KMS-11 (cell line): ENCODE results near the gene BABAM1.
A peak's percentile ranks its signal among the peaks of the same experiment; 100 is the strongest.

Experiments
- H2AFZ ChIP-seq: fragments of 200-600 bp; sonication (generic); 2 replicates; pipeline ENCODE4 v1.6.1; 2016; ENCODE audit warnings: antibody characterized with exemption, mixed run types, low read depth
- H3K27ac ChIP-seq: fragments of 200-600 bp; sonication (generic); 2 replicates; pipeline ENCODE4 v1.6.1; 2016; ENCODE audit warnings: mild to moderate bottlenecking, mixed run types
- H3K27me3 ChIP-seq: fragments of 200-600 bp; sonication (generic); 2 replicates; pipeline ENCODE4 v1.6.1; 2017; ENCODE audit warnings: mild to moderate bottlenecking, low read depth, mixed run types, moderate library complexity; ENCODE audit not compliant: insufficient read depth
- H3K36me3 ChIP-seq: fragments of 200-600 bp; sonication (generic); 2 replicates; pipeline ENCODE4 v1.6.1; 2017; ENCODE audit warnings: mild to moderate bottlenecking, mixed run types; ENCODE audit not compliant: insufficient read depth
- H3K4me1 ChIP-seq: fragments of 200-600 bp; sonication (generic); 2 replicates; pipeline ENCODE4 v1.6.1; 2016; ENCODE audit warnings: mild to moderate bottlenecking, low read depth, mixed run types; ENCODE audit not compliant: poor library complexity, severe bottlenecking
- H3K4me2 ChIP-seq: fragments of 200-600 bp; sonication (generic); 2 replicates; pipeline ENCODE4 v1.7.0; 2016; ENCODE audit warnings: mild to moderate bottlenecking, mixed run types
- H3K4me3 ChIP-seq: fragments of 200-600 bp; sonication (generic); IDR thresholded peaks from 2 replicates; pipeline ENCODE4 v1.6.1; 2017; ENCODE audit warnings: low read depth, low read length, mixed read lengths; ENCODE audit not compliant: insufficient read depth
- H3K79me2 ChIP-seq: fragments of 200-600 bp; sonication (generic); 2 replicates; pipeline ENCODE4 v1.6.1; 2016; ENCODE audit warnings: low read depth, mixed run types; ENCODE audit not compliant: insufficient read depth
- H3K9ac ChIP-seq: fragments of 200-600 bp; sonication (generic); 2 replicates; pipeline ENCODE4 v1.6.1; 2016; ENCODE audit warnings: mild to moderate bottlenecking, mixed run types
- H4K20me1 ChIP-seq: fragments of 200-600 bp; sonication (generic); 2 replicates; pipeline ENCODE4 v1.6.1; 2016; ENCODE audit warnings: mild to moderate bottlenecking, mixed run types; ENCODE audit not compliant: insufficient read depth
- TF ChIP-seq, protein P1 (sequence below): fragments of 200-600 bp; sonication (generic); conservative IDR thresholded peaks from 2 replicates; pipeline ENCODE4 v1.6.1; 2017; ENCODE audit warnings: low read depth, mild to moderate bottlenecking, antibody characterized with exemption, low read length, moderate library complexity, mixed read lengths

The BABAM1 gene

DNA sequence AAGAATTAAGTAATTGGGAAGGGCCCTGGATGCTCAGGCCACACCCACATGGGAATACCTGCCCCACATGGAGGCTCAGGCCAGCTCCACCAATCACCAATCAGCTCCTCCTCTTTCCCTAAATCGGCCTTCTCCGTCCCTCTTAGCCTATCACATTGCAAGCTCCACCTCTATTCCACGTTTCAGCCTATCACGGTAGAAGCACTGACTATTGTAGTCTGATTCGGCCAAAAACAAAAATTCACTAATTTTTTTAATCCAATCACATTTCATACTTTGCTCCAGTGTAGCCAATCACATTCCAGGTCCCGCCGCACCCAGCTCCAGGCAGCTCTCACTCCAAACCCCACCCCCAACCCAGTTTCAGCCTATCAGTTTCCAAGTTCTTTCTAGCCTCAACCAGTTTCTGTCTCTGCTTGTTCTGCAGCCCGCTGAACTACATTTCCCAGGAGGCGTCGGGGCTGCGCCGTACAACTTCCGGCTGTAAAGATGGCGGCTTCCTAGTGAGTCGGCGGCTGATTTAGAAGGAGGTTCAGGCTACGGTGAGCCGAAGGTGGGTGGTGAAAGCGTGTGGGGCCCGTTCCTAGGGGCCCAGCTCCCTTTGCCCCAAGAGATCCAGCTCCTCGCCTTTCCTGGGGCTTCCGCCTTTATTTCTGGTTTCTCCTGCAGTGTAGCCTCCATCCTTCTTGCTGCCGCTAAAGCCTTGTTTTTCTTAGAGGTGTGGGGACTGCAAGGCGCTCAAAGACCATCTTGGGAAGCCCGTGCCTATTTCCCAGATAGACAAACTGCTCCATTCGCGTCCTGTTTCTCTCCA lies at the start of gene BABAM1:
TSS of gene BABAM1 (plus strand) at position 469 of the 814 bp plus-strand sequence. CDS start 1,364 bp downstream, outside the sequence.
- Histone ChIP-seq H3K27ac (peak within 1 kb of the TSS; percentile 61), H3K4me2 (peak within 1 kb of the TSS; percentile 83), H2AFZ (peak within 1 kb of the TSS; percentile 35; the same call in 1 of the 2 replicates), H3K36me3 (no peaks in the 10 kb centered on the region), H3K9ac (peak within 1 kb of the TSS; percentile 56; the same call in 1 of the 2 replicates), H3K4me3 (no peak within 1 kb of the TSS), H3K27me3 (no peaks in the 10 kb centered on the region), H3K4me1 (peaks cover 14% of the 10 kb centered on the region), H4K20me1 (no peaks in the 10 kb centered on the region), H3K79me2 (peaks cover 6% of the 10 kb centered on the region; the same call in 1 of the 2 replicates)
- TF ChIP-seq, protein P1, sequence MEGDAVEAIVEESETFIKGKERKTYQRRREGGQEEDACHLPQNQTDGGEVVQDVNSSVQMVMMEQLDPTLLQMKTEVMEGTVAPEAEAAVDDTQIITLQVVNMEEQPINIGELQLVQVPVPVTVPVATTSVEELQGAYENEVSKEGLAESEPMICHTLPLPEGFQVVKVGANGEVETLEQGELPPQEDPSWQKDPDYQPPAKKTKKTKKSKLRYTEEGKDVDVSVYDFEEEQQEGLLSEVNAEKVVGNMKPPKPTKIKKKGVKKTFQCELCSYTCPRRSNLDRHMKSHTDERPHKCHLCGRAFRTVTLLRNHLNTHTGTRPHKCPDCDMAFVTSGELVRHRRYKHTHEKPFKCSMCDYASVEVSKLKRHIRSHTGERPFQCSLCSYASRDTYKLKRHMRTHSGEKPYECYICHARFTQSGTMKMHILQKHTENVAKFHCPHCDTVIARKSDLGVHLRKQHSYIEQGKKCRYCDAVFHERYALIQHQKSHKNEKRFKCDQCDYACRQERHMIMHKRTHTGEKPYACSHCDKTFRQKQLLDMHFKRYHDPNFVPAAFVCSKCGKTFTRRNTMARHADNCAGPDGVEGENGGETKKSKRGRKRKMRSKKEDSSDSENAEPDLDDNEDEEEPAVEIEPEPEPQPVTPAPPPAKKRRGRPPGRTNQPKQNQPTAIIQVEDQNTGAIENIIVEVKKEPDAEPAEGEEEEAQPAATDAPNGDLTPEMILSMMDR: no peak

DNA sequence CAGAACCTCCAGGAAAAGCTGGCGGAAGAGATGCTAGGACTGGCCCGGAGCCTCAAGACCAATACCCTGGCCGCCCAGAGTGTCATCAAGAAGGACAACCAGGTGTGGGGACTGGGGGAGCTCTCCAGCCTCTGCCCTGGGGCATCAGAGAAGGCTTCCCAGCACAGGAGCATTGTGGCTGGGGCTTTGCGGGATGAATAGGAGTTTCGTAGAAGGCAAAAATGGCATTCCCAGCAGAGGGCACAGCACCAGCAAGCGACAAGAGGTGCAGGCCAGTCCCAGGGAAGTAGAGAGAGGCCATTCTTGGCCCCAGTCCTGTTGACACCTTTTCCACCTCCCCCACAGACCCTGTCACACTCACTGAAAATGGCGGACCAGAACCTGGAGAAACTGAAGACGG lies 48.0 kb upstream of the BABAM1 start:
- Histone ChIP-seq H3K27me3 (no peaks in the 10 kb centered on the region), H3K4me1 (peaks cover 14% of the 10 kb centered on the region), H3K4me3 (no peak overlapping the region), H3K9ac (no peak overlapping the region), H3K4me2 (no peak overlapping the region), H2AFZ (no peak overlapping the region), H3K36me3 (no peaks in the 10 kb centered on the region), H4K20me1 (no peaks in the 10 kb centered on the region), H3K27ac (no peak overlapping the region), H3K79me2 (no peaks in the 10 kb centered on the region)
- TF ChIP-seq, protein P1: no peak

DNA sequence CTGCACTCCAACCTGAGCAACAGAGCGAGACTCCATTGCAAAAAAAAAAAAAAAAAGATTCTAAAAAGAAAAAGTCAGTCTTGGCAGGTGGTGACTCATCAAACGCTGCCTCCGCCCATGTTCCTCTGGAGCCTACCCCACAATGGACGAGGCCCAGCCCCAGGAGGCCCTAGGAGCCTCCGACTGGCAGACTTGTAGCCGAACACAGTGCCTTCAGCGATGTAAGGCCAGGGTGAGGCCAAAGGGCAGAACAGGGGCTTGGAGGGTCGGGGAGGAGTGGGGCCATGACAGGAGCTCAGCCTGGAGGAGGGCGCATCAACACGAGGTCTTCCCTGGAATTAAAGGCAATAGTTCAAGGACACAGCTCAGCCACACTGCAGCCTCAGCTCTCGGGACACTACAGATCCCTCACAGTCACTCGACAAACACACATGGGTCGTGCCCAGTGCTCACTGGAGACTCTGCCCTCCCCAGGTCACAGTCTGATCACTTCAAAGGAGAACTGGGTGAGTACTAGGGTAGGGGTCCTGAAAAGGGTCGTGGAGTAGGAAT lies 47.0 kb upstream of the BABAM1 start:
- Histone ChIP-seq H3K4me1 (peaks cover 11% of the 10 kb centered on the region), H3K27ac (no peak overlapping the region), H3K9ac (no peak overlapping the region), H4K20me1 (no peaks in the 10 kb centered on the region), H3K36me3 (no peaks in the 10 kb centered on the region), H2AFZ (no peak overlapping the region), H3K4me2 (no peak overlapping the region), H3K4me3 (no peak overlapping the region), H3K27me3 (no peaks in the 10 kb centered on the region), H3K79me2 (no peaks in the 10 kb centered on the region)
- TF ChIP-seq, protein P1: no peak

DNA sequence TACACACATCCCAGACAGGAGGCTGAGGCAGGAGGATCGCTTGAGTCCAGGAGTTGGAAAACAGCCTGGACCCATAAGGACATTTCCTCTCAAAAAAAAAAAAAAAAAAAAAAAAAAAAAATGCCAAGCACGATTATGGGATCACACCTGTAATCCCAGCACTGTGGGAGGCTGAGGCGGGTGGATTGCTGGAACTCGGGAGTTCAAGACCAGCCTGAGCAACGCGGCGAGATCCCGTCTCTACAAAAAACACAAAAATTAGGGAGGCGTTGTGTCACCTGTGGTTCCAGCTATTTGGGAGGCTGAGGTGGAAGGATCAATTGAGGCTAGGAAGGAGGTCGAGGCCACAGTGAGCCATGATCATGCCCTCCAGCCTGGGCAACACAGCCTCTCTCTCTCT lies 42.2 kb upstream of the BABAM1 start:
- Histone ChIP-seq H3K27ac (no peak overlapping the region), H4K20me1 (no peaks in the 10 kb centered on the region), H3K79me2 (no peaks in the 10 kb centered on the region), H3K36me3 (no peaks in the 10 kb centered on the region), H3K27me3 (no peaks in the 10 kb centered on the region), H3K4me3 (no peak overlapping the region), H3K9ac (no peak overlapping the region), H2AFZ (no peak overlapping the region), H3K4me2 (no peak overlapping the region; the same call in 1 of the 2 replicates), H3K4me1 (peaks cover 6% of the 10 kb centered on the region)
- TF ChIP-seq, protein P1: no peak
